GM18526 (cell line): Measurements from ENCODE around the gene FBXL7.

ENCODE experiments used
- POLR2A ChIP-seq: IDR thresholded peaks from 3 replicates; pipeline ENCODE4 v1.6.1; 2011; ENCODE audit not compliant: insufficient read length; ENCODE audit errors: extremely low read depth

The FBXL7 gene

DNA sequence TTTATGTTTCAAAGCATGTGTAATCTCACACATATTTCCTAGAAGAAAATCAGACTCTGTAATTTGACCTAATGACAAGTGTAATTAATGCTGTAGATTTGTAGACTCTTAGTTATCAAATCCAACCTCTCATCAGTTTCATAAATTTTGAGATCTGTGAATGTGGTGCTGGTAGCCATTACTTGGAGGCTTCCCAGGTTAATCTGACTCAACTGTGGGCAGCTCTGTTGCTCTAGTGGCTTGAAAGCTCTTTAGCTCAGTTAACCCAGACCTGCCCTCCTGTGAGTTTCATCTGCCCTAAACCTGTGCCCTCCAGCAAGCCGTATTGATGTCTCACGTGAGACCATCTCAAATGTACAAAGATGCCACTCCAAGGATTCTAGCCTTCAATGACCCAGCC, 323.4 kb downstream of the FBXL7 start:
- no peak for TF ChIP-seq POLR2A

DNA sequence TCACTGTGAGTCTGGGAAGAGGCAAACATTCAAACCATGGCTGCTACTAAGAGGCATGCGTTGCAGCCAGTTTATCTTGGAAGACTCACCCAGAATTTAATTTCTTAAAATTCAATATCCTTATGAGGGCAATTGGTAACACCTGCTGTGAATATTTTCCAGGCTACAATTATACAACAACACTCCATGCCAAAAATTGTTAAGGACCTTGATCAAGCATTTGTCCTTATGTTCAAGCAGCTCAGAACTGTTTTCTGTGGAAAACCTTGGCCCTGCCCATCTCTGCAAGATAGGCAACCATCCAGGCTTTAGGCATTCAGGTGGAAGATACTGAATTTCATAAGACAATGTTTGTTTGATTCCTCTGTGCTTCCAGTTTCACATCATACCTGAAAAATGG, 327.8 kb downstream of the FBXL7 start:
- no peak for TF ChIP-seq POLR2A

DNA sequence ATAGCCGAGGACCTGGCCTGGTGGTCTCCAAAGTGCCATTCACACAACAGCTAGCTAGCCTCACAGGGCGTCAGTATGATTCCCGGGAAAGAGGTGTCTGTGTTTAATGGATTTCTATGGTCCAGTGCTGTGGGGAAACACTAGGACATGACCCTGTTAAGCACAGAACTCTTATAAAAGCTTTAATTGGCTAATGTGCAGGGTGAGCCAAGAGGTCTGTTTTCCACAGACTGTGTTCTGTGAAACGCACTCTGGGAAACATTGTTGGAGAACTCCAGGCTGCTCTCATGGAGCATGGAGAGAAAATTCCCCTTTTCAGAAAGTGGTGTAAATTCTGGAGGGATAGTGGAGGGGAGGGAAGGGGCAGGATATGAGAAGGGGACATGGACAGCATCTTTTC, 331.4 kb downstream of the FBXL7 start:
- TF ChIP-seq POLR2A: no peak

DNA sequence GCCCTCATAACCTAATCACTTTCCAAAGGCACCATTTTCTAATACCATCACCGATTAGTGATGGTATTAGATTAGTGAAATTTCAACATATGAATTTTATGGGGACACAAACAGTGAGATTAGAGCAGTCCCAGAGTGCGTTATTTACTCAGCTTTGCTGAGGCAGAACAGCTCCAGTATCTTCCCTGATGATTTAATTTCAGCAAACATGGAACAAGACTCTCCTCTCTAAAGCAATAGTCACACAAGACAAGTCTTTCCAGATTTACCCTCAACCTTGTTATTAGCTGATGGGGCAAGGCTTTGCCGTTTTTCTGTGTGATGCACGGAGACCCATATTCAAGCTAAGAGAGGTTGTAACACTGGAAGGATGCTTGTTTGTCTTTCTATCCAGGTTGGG, 333.4 kb downstream of the FBXL7 start:
- TF ChIP-seq POLR2A: no peak

DNA sequence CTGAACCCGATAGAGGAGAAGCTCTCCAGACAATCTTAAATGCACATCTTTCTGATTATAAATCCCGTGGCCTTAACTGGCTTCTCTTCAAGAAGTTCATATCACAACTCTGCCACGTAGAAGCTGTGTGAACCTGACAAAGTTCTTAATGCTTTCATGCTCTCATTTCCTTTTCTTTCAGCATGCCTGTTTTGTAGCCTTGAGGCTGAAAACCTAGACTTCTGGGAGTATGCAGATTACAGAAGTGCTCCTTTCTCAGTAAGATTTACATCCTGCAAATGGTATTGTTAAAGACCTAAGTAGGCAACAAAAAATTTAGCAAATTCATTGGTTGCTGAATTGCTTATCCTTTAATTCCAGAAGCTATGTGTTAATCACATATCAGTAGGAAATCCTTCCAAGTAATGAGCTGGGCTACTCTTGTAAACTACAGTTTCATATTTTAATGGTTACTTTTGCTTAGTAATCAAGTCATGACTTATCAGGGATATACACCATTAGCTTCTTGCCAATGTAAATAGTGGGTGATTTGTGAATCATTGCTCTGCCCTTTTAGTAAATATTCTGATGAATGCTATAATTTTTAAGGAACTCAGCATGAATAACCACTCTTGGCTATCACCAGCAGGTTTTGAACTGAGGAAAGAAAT, 334.7 kb downstream of the FBXL7 start:
- TF ChIP-seq POLR2A: no peak

DNA sequence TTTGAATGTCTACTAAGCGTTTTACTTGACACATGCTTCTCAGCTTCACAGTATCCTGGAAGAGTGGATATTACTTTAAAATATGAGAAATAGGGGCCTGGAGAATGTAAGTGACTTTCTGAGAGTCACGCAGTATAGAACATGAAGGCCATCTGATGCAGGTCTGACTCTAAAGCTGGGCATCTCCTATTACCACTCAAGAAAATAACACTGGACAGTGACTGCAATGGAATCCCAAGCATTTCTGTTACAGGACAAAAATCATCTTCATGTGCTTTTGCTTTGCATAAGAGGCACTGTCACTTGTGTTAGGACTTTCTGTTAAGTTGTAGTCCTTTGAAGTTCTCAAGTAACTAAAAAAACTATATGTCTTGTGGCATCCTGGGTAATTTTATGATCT, 335.5 kb downstream of the FBXL7 start:
- no peak for TF ChIP-seq POLR2A

DNA sequence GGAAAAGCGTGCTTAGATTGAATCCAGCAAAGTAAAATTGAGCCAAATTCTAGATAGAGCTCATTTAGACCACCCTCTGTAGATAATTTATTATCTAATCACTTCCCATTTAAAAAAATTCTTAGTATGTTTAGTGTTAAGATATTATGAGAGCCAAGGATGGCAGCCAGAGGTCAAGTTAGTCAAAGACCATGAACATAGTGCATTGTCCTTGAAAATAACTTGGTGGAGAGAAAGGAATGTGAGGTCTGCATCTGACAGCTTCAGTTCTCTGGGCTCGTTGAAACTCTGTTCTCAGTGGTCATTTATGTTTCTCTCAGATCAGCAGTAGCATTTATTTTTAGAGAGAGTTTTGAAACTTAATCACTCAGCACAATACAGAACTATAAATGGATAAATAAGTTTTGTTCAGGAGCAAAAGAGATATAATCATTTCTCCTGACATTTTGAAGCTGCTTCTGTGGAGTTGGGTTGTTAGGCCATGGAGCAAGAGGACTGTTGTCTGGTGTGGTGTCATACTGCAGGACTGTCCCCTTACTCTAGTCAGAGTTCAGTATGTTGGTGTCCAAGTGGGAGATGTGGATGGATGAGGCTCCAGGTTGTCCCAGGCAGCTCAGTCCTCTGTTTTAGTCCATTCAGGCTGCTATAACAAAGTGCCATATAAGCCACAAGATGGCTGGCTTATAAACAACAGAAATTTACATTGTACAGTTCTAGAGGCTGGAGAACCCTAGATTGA, 337.7 kb downstream of the FBXL7 start:
- no peak for TF ChIP-seq POLR2A

DNA sequence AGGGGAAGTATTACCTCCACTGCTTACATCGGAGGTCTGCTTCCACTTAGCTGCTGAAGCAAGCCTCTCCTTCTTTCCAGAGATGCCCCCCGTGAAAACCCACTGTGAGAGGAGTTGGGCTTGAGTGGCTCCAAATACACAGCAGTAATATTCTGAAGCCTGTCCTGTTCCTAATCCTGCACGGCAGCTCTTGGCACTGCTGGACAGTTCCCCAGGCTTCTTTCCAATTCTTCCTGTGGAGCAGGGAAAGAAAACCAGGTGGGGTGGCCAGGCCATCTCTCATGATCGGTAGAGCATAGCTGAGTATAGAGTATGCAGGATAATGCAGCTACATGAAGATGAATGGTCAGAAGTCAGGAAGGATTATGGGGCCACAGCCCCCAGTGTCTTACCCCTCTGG, 344.3 kb downstream of the FBXL7 start:
- no peak for TF ChIP-seq POLR2A

DNA sequence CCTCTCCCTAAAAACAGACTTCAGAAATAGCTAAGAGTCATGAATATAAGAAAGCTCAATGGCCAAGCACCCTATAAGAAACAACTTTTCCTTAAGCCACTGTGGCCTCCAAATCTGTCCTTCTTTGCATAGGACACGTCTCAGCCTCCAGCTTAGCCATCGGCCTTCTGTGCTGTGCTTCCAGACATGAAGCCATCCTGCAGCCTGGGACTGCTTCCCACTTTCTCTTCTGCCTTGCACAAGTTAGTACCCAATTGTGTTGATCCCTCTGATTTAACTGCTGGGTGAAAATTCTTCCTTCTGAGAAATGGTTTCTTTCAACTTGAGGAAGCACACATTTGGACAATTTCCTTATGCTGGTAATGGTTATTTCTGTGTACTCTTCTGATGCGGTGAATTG, 344.9 kb downstream of the FBXL7 start:
- TF ChIP-seq POLR2A: no peak

DNA sequence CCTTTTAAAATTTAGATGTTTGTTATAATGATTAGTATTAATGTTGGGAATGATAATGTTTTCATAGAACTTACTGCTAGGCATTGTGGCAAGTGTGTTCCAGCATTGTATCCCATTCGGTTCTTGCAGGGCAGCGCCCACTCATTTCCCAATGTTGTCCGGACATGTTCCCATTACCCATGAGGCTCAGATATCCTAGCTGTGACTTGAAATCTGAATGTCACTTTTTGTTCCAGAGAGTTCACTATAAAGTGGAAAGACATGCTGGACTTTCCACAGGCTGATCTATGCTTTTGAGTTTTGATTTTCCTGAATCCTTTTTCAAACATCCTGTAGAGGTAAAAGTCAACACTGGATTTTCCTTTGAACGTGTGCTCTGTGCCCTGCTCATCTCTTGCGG, 350.6 kb downstream of the FBXL7 start:
- no peak for TF ChIP-seq POLR2A

DNA sequence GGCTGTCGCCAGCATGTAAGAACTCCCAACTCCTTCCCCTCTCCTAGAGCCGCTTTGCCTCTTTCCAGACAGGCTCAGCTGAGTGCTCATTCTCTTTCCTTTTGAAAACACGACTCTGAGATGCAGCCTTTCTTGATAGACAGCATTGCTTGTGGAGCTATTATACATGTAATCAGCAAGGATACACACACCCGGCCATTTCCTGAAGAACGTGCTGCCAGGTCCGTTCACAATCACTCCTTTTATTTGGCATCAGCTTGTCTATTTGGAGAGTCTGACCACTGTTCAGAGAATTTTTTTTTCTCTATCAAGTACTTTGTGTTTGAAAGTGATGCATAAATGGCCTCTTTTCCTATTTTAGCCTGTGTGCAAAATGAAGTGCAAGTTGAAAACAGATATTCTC, 351.0 kb downstream of the FBXL7 start:
- TF ChIP-seq POLR2A: no peak

DNA sequence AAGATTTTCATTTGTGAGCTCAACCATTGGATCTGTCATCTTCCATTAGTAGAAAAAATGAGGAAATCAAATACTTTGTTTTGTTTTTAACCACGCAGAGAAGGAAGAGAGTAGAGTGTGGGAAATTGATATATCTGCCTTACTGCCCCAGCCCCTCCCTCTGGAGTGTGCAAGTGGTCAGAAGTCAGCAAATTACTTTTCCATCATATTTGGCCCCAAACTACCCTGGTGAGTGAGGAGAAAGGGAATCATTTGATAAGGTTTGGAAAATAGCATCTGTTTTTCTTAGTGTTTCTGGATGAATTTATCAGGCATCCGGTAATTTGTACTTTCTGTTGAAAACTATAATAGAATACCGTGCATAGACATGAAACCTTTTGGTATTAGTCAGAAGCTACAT, 352.2 kb downstream of the FBXL7 start:
- TF ChIP-seq POLR2A: no peak

DNA sequence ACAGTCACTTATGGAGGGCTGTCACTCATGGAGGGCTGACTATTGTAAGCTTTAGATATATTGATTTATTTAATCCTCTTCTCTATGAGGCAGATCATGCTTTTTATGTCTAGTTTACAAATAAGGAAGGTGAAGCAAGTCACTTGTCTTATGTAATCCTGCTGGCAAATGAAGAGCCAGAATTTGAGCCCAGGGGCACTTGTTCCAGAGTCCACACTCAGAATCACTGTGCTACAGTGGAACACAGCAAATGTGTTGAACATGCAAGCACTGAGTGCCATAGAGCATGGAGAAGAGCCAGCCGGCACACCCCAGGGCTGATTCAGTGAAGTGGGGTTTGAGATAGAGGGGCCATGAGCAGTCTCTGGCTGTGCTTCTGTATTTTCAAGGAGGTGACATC, 353.0 kb downstream of the FBXL7 start:
- TF ChIP-seq POLR2A: no peak

DNA sequence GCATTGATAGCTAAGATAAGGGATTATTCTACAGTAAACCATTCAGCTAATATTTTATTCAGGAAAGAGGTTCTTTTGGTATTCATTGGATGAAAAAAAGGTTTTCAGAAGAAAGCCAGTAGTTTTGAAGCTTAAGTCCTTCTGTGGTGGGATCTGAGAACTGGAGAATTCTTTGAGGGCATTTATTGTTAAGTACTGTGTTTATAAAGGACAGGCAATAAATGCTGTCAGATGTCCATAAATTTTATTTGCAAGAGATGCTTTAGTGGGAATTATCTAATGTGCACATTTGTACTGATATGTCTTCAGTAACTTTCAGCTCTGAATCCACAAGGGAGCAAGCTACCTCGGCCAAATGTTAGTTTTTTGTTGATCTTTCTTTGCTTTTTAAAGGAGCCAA, 358.3 kb downstream of the FBXL7 start:
- TF ChIP-seq POLR2A: no peak

DNA sequence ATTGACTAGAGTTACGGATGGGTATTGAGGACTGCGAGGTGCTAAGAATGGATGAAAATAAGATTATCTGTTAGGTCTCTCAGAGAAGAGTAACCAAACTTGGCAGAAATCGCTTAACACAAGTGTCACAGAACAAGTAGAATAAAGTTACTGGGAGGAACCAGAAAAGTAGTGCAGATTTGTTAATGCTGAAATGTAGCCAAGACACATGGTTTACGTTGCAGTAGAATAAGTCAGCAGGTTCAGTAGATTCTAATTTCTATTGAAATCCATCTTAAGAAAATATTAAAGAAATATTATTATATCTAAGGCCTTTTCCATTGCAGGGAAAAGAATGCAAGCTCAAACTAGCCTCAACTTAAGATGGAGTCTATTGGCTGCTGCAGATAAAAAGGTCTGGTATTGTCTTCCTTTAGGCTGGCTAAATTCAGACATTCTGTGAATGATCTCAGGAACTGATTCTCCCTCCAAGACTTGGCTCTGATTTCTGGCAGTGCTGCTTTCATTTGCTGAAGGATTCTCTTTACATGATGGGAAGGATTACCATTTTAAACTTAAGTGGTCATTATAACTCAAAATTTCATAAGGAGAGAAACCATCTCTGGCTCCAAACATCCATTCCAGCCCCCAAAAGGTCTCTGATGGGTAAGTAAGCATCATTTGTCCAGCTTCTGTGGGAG, 364.7 kb downstream of the FBXL7 start:
- TF ChIP-seq POLR2A: no peak

DNA sequence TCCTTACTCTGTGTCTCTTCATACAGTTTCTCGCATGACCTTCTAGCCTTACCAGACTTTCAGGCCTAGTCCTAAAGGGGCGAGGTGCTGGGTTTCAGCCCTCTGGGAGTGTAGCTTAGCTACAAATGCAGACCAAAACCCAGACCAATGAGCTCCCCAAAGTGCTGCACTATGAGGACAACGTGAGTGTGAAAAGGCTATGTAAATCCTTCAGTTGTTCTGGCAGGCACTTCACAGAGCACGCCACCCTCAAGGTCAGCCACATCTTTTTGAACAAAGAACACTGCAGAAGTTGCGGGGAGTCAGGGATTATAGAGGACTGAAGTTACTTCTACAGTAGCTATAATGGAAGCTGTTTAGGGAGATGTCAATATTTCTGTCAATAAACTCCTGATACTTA, 377.9 kb downstream of the FBXL7 start:
- no peak for TF ChIP-seq POLR2A
